Measurements from ENCODE around the gene ATL2.
"Not testable (repeated sequence)": the region's sequence is repeated elsewhere in the genome, so short reads cannot be mapped to it uniquely, and the experiment has no call there.

ATL2 gene

GRCh38 chr2:38274286-38275276 lies 102.5 kb downstream of the ATL2 start:
- DNase-seq (ENCODE audit: low read depth, low spot score), result no peak

GRCh38 chr2:38271697-38272096 lies 105.4 kb downstream of the ATL2 start:
- no peak for DNase-seq (ENCODE audit: low read depth, low spot score)

GRCh38 chr2:38269421-38269820 lies 107.7 kb downstream of the ATL2 start:
- no peak for DNase-seq (ENCODE audit: low read depth, low spot score)

- no peak for DNase-seq (ENCODE audit: low read depth, low spot score)
Observed at GRCh38 chr2:38268691-38269327, 108.3 kb downstream of the ATL2 start.

GRCh38 chr2:38268001-38268400 lies 109.1 kb downstream of the ATL2 start:
- no peak for DNase-seq (ENCODE audit: low read depth, low spot score)

GRCh38 chr2:38267270-38267925 lies 109.7 kb downstream of the ATL2 start:
- DNase-seq (ENCODE audit: low read depth, low spot score), result no peak

GRCh38 chr2:38266382-38267061 lies 110.6 kb downstream of the ATL2 start:
- no peak for DNase-seq (ENCODE audit: low read depth, low spot score)

GRCh38 chr2:38265461-38265860 lies 111.6 kb downstream of the ATL2 start:
- DNase-seq (ENCODE audit: low read depth, low spot score), result no peak

GRCh38 chr2:38264396-38265221 lies 112.5 kb downstream of the ATL2 start:
- DNase-seq (ENCODE audit: low read depth, low spot score), result peak; percentile 38

- no peak for DNase-seq (ENCODE audit: low read depth, low spot score)
Observed at GRCh38 chr2:38263293-38263692, 113.8 kb downstream of the ATL2 start.

GRCh38 chr2:38262069-38262871 lies 114.8 kb downstream of the ATL2 start:
- DNase-seq (ENCODE audit: low read depth, low spot score), result no peak

- DNase-seq (ENCODE audit: low read depth, low spot score), result no peak
Observed at GRCh38 chr2:38261569-38262068, 115.5 kb downstream of the ATL2 start.

GRCh38 chr2:38260972-38261371 lies 116.1 kb downstream of the ATL2 start:
- DNase-seq (ENCODE audit: low read depth, low spot score), result no peak

- no peak for DNase-seq (ENCODE audit: low read depth, low spot score)
Observed at GRCh38 chr2:38260469-38260868, 116.6 kb downstream of the ATL2 start.

- DNase-seq (ENCODE audit: low read depth, low spot score), result no peak
Observed at GRCh38 chr2:38259311-38259710, 117.8 kb downstream of the ATL2 start.

GRCh38 chr2:38257680-38258079 lies 119.4 kb downstream of the ATL2 start:
- not testable (repeated sequence) for DNase-seq (ENCODE audit: low read depth, low spot score)

GRCh38 chr2:38256610-38257009 lies 120.5 kb downstream of the ATL2 start:
- DNase-seq (ENCODE audit: low read depth, low spot score), result no peak

GRCh38 chr2:38255211-38255610 lies 121.9 kb downstream of the ATL2 start:
- DNase-seq (ENCODE audit: low read depth, low spot score), result no peak

GRCh38 chr2:38254796-38255195 lies 122.3 kb downstream of the ATL2 start:
- DNase-seq (ENCODE audit: low read depth, low spot score), result no peak

GRCh38 chr2:38251940-38252339 lies 125.1 kb downstream of the ATL2 start:
- no peak for DNase-seq (ENCODE audit: low read depth, low spot score)

Data from ELF-1 (cell line).